KG1 (cell line): ENCODE results near the gene KDM6B.
A peak's percentile ranks its signal among the peaks of the same experiment; 100 is the strongest.

Source experiments
- DNase-seq: peaks from one replicate; lab custom pipeline; 2025; lab: John Stamatoyannopoulos, UW

The KDM6B gene

GRCh38 chr17:7820231-7820630, 13.8 kb upstream of the KDM6B start:
- no peak for DNase-seq

- DNase-seq, result no peak
Measured at GRCh38 chr17:7822126-7822525, 11.9 kb upstream of the KDM6B start.

- no peak for DNase-seq
Measured at GRCh38 chr17:7823581-7824001, 10.4 kb upstream of the KDM6B start.

- no peak for DNase-seq
Measured at GRCh38 chr17:7824021-7824924, 9.7 kb upstream of the KDM6B start.

- no peak for DNase-seq
Measured at GRCh38 chr17:7825206-7825990, 8.6 kb upstream of the KDM6B start.

- DNase-seq, result no peak
Measured at GRCh38 chr17:7830616-7831015, 3.4 kb upstream of the KDM6B start.

- no peak for DNase-seq
Measured at GRCh38 chr17:7831233-7831632, 2.8 kb upstream of the KDM6B start.

GRCh38 chr17:7832431-7832830, 1.6 kb upstream of the KDM6B start:
- no peak for DNase-seq

- no peak for DNase-seq
Measured at GRCh38 chr17:7833011-7833794, 814 bp upstream of the KDM6B start.

- DNase-seq, result no peak
Measured at GRCh38 chr17:7834542-7834956, 532 bp downstream of the KDM6B start.

GRCh38 chr17:7834957-7835813, 1.2 kb downstream of the KDM6B start:
- peak; percentile 28 for DNase-seq

- no peak for DNase-seq
Measured at GRCh38 chr17:7835814-7836595, 2.0 kb downstream of the KDM6B start.

GRCh38 chr17:7836596-7837407, 2.8 kb downstream of the KDM6B start:
- DNase-seq, result peak; percentile 5

- no peak for DNase-seq
Measured at GRCh38 chr17:7837408-7838088, 3.5 kb downstream of the KDM6B start.

- peak; percentile 37 for DNase-seq
Measured at GRCh38 chr17:7838090-7839075, 4.4 kb downstream of the KDM6B start.

- DNase-seq, result no peak
Measured at GRCh38 chr17:7839190-7839875, 5.3 kb downstream of the KDM6B start.

- DNase-seq, result no peak
Measured at GRCh38 chr17:7839876-7840261, 5.9 kb downstream of the KDM6B start.
